Renal cortical epithelial cell (primary cell): ENCODE measurements around the gene TMED4. TPM values are rescaled to one million over a fixed set of nuclear protein-coding genes. Genes with fewer than 3 reads are reported as not detected.

Experiments used
- DNase-seq: peaks from one replicate; pipeline ENCODE4 v3.0.0-alpha.2; 2011; ENCODE audit warnings: low read depth
- total RNA-seq: library from RNA; depleted of rRNA; stranded (reverse); fragments of >200 nt; gene quantifications from 2 replicates; pipeline ENCODE4 v1.2.3, GENCODE V29; 2014

The TMED4 gene
- 259 and 304 TPM in 2 replicates for total RNA-seq

DNA sequence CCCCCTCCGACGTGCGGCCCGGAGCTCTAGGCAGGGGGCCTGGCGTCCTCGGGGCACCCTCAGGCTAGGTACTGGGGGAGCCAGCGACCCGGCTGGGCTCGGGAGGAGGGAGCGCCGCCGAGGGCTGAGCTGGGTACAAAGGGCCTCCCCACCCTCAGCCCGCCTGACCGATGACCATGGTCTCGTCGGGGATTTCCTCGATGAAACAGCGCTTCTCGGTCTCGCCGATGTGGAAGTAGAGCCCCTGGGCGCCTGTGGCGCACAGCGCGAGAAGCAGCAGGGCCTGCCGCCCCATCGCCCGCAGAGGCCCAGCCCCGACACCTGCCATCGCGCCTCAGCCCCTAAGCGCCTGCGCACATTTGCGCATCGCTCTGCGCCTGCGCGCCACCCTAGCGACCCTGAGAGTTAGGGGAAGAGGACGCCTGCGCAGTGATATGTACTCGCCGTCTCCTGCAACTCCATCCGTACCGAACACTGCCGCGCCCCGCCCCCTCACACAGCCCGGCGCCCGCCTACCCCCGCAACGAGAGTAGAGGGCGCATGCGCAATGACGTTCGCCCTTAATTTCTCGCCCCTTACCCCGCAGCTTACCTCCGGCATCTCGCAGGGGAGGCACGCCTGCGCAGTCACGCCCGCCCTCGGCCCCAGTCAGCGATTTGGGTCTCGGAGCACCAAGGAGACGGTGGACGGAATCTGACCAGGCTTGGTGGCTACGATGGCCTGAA lies at the start of gene TMED4:
TSS of gene TMED4 (minus strand) at position 353 of the 725 bp plus-strand sequence. CDS start at position 328, 25 bp downstream.
- DNase-seq: peak; percentile 95

DNA sequence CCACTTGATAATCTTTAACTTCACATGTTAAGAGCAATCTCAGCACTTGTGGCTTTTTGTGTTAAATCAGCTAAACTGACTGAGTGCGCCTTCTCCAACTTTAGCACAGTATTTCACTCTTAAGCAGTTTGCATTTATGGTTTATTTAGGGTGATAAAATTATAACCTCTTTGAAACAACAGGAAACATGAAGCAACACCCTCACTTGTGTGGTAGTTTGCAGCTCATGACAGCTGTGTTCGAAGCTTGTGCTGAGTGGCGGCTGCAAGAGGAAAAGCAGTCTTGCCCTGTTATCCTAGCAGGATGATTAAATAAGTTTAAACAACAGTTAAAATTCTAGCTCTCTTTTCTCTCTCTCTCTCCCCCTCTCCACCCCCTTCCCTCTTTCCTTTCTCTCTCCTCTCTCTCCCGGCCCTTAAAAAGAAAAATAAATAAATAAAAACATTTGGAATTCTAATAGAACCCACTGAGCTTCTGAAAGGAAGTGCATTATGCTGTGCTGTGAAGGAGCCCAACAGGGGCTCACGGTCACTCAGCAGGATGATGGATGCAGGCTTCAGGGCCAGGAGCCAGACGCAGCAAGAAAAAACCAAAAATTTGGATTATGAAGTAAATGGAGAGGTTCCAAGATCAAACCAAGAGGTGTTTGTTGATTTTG lies 49.6 kb upstream of the TMED4 start:
- no peak for DNase-seq

DNA sequence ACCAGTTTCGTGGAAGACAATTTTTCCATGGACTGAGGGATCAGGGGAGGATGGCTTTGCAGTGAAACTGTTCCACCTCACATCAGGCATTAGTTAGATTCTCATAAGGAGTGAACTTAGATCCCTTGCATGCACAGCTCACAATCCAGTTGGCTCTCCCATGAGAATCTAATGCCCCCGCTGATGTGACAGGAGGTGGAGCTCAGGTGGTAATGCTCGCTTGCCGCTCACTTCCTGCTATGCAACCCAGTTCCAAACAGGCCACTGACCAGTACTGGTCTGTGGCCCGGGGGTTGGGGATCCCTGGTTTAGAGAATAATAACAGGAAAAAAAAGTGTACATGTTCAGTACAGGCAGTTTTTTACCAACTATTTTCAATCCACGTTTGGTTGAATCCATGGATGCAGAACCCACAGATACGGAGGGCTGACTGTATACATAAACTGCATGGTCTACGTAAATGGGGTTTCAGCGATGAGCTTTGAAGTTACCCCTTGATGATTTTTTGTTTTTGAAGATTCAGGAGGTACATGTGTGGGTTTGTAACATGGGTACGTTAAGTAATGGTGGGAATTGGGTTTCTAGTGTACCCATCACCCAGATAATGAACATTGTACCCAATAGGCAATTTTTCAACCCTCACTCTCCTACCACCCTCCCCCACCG lies 48.9 kb upstream of the TMED4 start:
- no peak for DNase-seq

DNA sequence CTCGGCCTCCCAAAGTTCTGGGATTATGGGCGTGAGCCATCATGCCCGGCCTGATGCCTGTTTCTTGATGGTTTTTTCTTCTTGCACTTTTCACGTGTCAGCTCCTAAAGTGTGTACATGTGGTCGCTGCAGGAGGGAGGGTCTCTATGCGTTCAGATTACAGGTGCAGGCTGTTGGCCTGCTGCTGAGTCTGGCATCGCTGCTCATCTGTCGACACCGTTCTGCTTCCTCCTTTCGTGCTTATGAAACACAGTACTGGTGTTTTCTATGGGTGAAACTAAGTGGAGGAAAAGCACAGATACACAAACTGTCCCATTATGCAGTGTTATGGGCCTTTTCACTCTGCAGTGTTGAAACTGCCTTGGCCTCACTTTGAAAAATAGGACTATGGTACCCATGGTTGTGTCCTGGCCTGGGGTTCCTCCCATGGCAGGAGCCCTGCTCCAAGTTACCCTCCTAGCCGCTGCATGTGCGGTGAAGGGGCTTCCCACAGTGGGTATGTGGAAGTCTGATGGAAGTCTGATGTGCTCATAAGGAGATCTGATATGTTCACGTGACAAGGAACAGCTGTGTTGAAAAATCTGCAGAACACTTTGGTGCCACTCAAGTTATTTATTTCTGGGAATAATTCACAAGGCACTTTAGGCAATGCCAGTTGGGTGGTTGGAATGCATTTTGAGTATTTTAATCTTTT lies 47.9 kb upstream of the TMED4 start:
- DNase-seq: no peak

DNA sequence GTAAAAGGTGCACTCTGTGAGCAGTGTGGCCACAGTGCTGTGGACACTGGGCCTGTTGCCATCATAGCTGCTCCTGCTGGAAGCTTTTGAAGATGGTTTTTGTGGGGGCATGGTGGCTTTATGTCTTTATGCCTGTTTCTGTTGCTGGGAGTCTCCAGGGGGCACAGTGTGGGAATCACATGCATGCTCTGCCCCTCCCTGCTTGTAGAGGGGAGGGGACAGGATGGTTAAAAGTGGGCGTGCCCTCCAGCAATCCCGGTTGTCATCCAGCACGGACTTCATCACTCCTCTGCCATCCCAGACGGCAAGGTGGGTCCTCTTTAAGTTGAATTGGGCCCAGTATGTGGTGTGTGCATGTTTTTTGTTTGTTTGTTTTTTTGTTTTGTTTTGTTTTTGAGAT lies 44.6 kb upstream of the TMED4 start:
- DNase-seq: no peak

GRCh38 chr7:44625526-44626471 lies 43.8 kb upstream of the TMED4 start:
- DNase-seq: no peak

DNA sequence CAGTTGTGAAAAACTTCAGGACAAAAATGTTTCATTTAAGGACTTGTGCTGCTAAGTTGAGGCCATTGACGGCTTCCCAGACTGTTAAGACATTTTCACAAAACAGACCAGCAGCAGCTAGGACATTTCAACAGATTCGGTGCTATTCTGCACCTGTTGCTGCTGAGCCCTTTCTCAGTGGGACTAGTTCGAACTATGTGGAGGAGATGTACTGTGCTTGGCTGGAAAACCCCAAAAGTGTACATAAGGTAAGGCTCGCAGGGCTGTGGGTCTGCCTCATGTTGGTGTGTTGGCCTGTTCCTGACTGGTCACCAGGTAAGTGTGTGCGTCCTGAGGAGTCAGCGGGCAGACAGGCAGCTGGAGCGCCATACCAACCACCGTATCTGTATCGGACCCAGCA lies 42.3 kb upstream of the TMED4 start:
- no peak for DNase-seq

DNA sequence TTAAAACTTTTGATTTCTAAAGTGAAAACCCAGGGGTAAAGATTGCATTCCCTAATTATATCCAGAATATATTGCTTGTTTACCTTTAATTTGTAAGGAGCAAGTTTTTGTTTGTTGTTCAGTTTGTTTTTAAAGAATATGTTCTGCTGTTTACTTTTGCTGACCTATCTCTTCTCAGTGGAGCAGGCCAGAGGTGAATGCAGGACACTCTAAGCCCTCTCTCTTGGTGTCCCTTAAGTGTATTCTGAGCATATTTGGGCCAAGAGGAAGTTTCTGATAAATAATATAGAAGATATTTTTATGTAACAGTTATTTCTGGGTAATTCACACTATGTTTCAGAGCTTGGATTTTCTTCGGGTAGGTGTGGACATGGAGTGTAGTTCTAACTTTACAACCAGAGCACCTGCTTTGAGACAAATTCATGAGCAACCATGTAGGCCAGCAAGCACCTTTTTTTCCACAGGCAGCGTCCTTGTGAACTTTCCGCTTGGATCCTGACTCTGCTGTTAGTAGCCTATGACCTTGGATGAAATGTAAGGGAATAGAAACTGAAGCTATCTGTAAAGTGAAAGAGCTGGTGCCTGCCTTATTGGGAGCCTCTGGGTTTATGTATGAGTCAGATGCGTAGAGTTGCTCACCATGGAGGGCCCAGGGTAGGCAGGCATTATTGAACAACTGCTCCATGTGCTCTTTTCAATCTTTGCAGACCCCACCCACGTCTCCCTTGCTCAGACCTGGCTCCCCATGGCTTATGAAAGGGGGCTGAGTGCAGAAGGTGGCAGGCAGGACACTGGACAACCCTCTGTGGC lies 40.5 kb upstream of the TMED4 start:
- DNase-seq: peak; percentile 66

- DNase-seq: no peak
These were observed 39.7 kb upstream of the TMED4 start for GRCh38 chr7:44621750-44622103.

GRCh38 chr7:44621034-44621749 lies 39.2 kb upstream of the TMED4 start:
- DNase-seq: no peak

- DNase-seq: peak; percentile 73
These were observed 36.7 kb upstream of the TMED4 start for GRCh38 chr7:44618753-44619152.

- no peak for DNase-seq
These were observed 36.0 kb upstream of the TMED4 start for GRCh38 chr7:44618045-44618444.

DNA sequence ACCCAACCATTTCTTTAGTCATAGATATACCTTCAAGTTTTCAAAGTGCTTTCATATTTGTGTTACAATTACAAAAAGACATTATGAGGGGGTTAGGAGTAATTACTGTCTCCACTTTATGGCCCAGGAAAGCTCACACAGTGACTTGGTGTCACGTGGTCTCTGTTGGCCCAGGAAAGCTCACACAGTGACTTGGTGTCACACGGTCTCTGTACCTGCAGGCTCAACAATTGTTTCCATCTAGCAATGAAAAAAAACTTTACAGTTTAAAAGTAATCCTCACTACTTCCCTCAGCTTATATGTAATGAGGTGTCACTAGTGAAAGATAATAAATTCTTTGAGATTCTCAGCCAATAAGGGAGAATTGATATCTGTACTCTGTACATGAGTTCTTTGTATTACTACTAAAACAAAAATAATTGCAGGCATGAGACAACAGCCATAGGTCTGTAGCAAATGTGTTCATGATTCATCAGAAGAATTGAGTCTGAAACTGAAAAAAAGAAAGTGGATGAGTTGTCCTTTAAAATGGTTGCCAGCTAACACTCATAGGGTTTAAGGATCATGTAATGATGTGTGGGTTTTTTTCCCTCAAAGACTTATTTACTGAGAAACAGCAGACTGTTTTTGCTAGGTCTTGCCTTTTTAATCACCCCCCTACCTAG lies 35.3 kb upstream of the TMED4 start:
- peak; percentile 76 for DNase-seq

GRCh38 chr7:44616545-44616944 lies 34.5 kb upstream of the TMED4 start:
- no peak for DNase-seq

GRCh38 chr7:44615793-44616192 lies 33.8 kb upstream of the TMED4 start:
- DNase-seq: no peak

GRCh38 chr7:44615149-44615611 lies 33.1 kb upstream of the TMED4 start:
- DNase-seq: peak; percentile 43

- no peak for DNase-seq
These were observed 27.8 kb upstream of the TMED4 start for GRCh38 chr7:44609829-44610228.

GRCh38 chr7:44608916-44609648 lies 27.1 kb upstream of the TMED4 start:
- DNase-seq: peak; percentile 27
